Body of pancreas (tissue), 4 donors: ENCODE data around the gene FGF10. TPM values are rescaled to one million over a fixed set of nuclear protein-coding genes. Genes with fewer than 3 reads are reported as not detected.

ENCODE experiments used
- ATAC-seq: fragments of 150-250 bp; one replicate; pipeline ENCODE4 v1.9.1; 2016
- DNase-seq, 4 donors: peaks; one replicate each; pipeline ENCODE4 v3.0.0-alpha.2; 2019
- H3K27ac ChIP-seq, 4 donors: fragments of 200-600 bp; sonication (generic); 1 replicate in 3 of 4; 2 replicates in 1 of 4; pipeline versions ENCODE4 v1.5.1 to v1.6.1; 2016 to 2019; ENCODE audit warnings: mild to moderate bottlenecking in 1 of 4, mixed read lengths in 1 of 4, moderate library complexity in 1 of 4
- H3K27me3 ChIP-seq, 2 donors: fragments of 200-600 bp; sonication (generic); one replicate each; pipeline ENCODE4 v1.6.0; 2016; ENCODE audit warnings: mild to moderate bottlenecking in 1 of 2
- H3K36me3 ChIP-seq, 2 donors: fragments of 200-600 bp; sonication (generic); replicated peaks in 1 of 2; 2 replicates each; pipeline ENCODE4 v1.5.1; 2016; ENCODE audit warnings: low read depth in 2 of 2; ENCODE audit not compliant: insufficient read depth in 1 of 2
- H3K4me1 ChIP-seq: fragments of 200-600 bp; sonication (generic); one replicate; pipeline ENCODE4 v1.6.0; 2016
- H3K4me3 ChIP-seq, 2 donors: fragments of 200-600 bp; sonication (generic); 1 replicate in 1 of 2; 2 replicates in 1 of 2; pipeline ENCODE4 v1.5.1; 2016 to 2019
- H3K9me3 ChIP-seq, 3 donors: fragments of 200-600 bp; sonication (generic); 1 replicate in 2 of 3; 2 replicates in 1 of 3; pipeline ENCODE4 v1.5.1; 2016
- CTCF ChIP-seq, 7 experiments: fragments of 450-650 bp in 4 of 7; fragments of 200-600 bp in 3 of 7; sonication (generic) in 3 of 7; IDR thresholded peaks; one replicate each; pipeline ENCODE4 v1.5.1; 2016 to 2019; ENCODE audit warnings: antibody characterized with exemption in 7 of 7
- POLR2A ChIP-seq, 3 donors: fragments of 450-650 bp; IDR thresholded peaks; one replicate each; pipeline ENCODE4 v1.6.1; 2016; ENCODE audit warnings: antibody characterized with exemption in 3 of 3, mild to moderate bottlenecking in 2 of 3
- WGBS, 2 donors: methylation state at CpG; one replicate each; pipeline ENCODE4 v1.1.5; 2017; 5-methylcytosine and 5-hydroxymethylcytosine counted together
- intact Hi-C: fragments of 100-400 bp; cut with DNase I; formaldehyde crosslinking; loops from one replicate; pipeline ENCODE4 v1.15.1; 2023
- total RNA-seq, 2 donors: library from RNA; depleted of rRNA; stranded (reverse); fragments of >200 nt; gene quantifications; one replicate each; pipeline ENCODE4 v1.1.0, GENCODE V29; 2016

Gene FGF10
- total RNA-seq, 2 donors from 2014 or later = 8.6 to 11.5 TPM

GRCh38 chr5:44299394-44299793, 89.8 kb downstream of the FGF10 start:
- DNase-seq (no peak), ATAC-seq (no peak)
- Histone ChIP-seq H3K36me3 (no peaks in the 10 kb centered on the region), H3K9me3 (no peaks in the 10 kb centered on the region), H3K27me3 (no peaks in the 10 kb centered on the region), H3K4me1 (no peaks in the 10 kb centered on the region), H3K4me3 (no peak overlapping the region), H3K27ac (no peak overlapping the region)
- TF ChIP-seq POLR2A (IDR thresholded peaks at IDR 0.05) = no peak
- TF ChIP-seq CTCF (IDR thresholded peaks at IDR 0.05) = no peak
- WGBS, 2 donors = 71 to 76% methylated on average over 4 of the region's 4 CpGs
- intact Hi-C loops = no loop called here

GRCh38 chr5:44294516-44294915, 94.7 kb downstream of the FGF10 start:
- DNase-seq = peak; percentile 8 to 44 (median 20)
- no peak for ATAC-seq
- Histone ChIP-seq H3K27me3 (no peaks in the 10 kb centered on the region), H3K9me3 (no peaks in the 10 kb centered on the region), H3K27ac (no peak overlapping the region), H3K4me1 (no peaks in the 10 kb centered on the region), H3K36me3 (no peaks in the 10 kb centered on the region), H3K4me3 (no peak overlapping the region)
- no peak for TF ChIP-seq POLR2A (IDR thresholded peaks at IDR 0.05)
- TF ChIP-seq CTCF (IDR thresholded peaks at IDR 0.05) = no peak
- intact Hi-C loops = no loop called here
- 79 to 91% methylated on average over 2 of the region's 2 CpGs for WGBS, 2 donors

- no peaks in the 10 kb centered on the region for H3K4me1 ChIP-seq
- no peaks in the 10 kb centered on the region for H3K9me3 ChIP-seq
- intact Hi-C loops = no loop called here
- H3K4me3 ChIP-seq = no peak overlapping the region
- no peak overlapping the region for H3K27ac ChIP-seq
- H3K36me3 ChIP-seq = no peaks in the 10 kb centered on the region
- H3K27me3 ChIP-seq = no peaks in the 10 kb centered on the region
- WGBS, 2 donors = 81 to 88% methylated on average over 2 of the region's 2 CpGs
- DNase-seq (no peak), ATAC-seq (no peak)
- TF ChIP-seq POLR2A (IDR thresholded peaks at IDR 0.05) (no peak), CTCF (IDR thresholded peaks at IDR 0.05) (no peak)
Observed at GRCh38 chr5:44292736-44293135, 96.5 kb downstream of the FGF10 start.

GRCh38 chr5:44278469-44278868, 110.8 kb downstream of the FGF10 start:
- TF ChIP-seq POLR2A (IDR thresholded peaks at IDR 0.05) (no peak), CTCF (IDR thresholded peaks at IDR 0.05) (no peak)

GRCh38 chr5:44275908-44276307, 113.3 kb downstream of the FGF10 start:
- H3K36me3 ChIP-seq = no peaks in the 10 kb centered on the region
- H3K4me1 ChIP-seq = no peaks in the 10 kb centered on the region
- intact Hi-C loops = no loop called here
- no peaks in the 10 kb centered on the region for H3K9me3 ChIP-seq
- no peak overlapping the region for H3K4me3 ChIP-seq
- WGBS, 2 donors = 41 to 51% methylated on average over 1 of the region's 1 CpG
- no peaks in the 10 kb centered on the region for H3K27me3 ChIP-seq
- no peak for TF ChIP-seq CTCF (IDR thresholded peaks at IDR 0.05)
- TF ChIP-seq POLR2A (IDR thresholded peaks at IDR 0.05) = no peak
- DNase-seq (no peak), ATAC-seq (no peak)
- H3K27ac ChIP-seq = no peak overlapping the region

More at GRCh38 chr5:44278469-44278868, 110.8 kb downstream of the FGF10 start:
- Histone ChIP-seq H3K9me3 (no peaks in the 10 kb centered on the region), H3K27ac (no peak overlapping the region), H3K4me3 (no peak overlapping the region), H3K36me3 (no peaks in the 10 kb centered on the region), H3K27me3 (no peaks in the 10 kb centered on the region), H3K4me1 (no peaks in the 10 kb centered on the region)
- 61 to 74% methylated on average over 3 of the region's 3 CpGs for WGBS, 2 donors
- DNase-seq (no peak), ATAC-seq (no peak)
- intact Hi-C loops = no loop called here
